ENCODE results near the gene NLK. TPM values are rescaled to one million over a fixed set of nuclear protein-coding genes. Genes with fewer than 3 reads are reported as not detected.

NLK gene
- total and polyA plus RNA-seq, 2 donors (not counting 1 experiment from before 2014, with no cell fraction given) = 14.4 to 16.1 TPM

GRCh38 chr17:28065706-28066105, 23.2 kb downstream of the NLK start:
- no peaks in the 10 kb centered on the region for H3K36me3 ChIP-seq (ENCODE audit: control insufficient read depth, insufficient read depth, low read length)
- H3K9me3 ChIP-seq (ENCODE audit: control insufficient read depth, insufficient read depth, low read depth, low read length) = no peaks in the 10 kb centered on the region
- no peak overlapping the region for H3K9ac ChIP-seq (ENCODE audit: insufficient read depth, low read length)
- TF ChIP-seq EZH2 (IDR thresholded peaks at IDR 0.05; ENCODE audit: low read length, missing control alignments) (no peak), CTCF (conservative IDR thresholded peaks at IDR 0.05 in 1 of 2, IDR thresholded peaks at IDR 0.05 in 1 of 2; ENCODE audit: low read depth in 1 of 2, low read length in 2 of 2) (no peak)
- H3K4me3 ChIP-seq (replicated peaks in 1 of 4; ENCODE audit: control extremely low read depth in 1 of 4, insufficient read depth in 1 of 4, low read depth in 3 of 4, low read length in 4 of 4) = no peak overlapping the region
- H3K4me2 ChIP-seq (ENCODE audit: extremely low read depth, insufficient read depth, low read length) = no peak overlapping the region
- H3K27me3 ChIP-seq (ENCODE audit: control insufficient read depth, insufficient read depth, low read length) = no peaks in the 10 kb centered on the region
- peaks cover 25% of the 10 kb centered on the region for H3K79me2 ChIP-seq (ENCODE audit: control insufficient read depth, insufficient read depth, low read length)
- no peak overlapping the region for H3K27ac ChIP-seq (ENCODE audit: insufficient read depth, low read length)
- H3K4me1 ChIP-seq (ENCODE audit: control insufficient read depth, extremely low read depth, insufficient read depth, low read length) = no peaks in the 10 kb centered on the region
- no peaks in the 10 kb centered on the region for H4K20me1 ChIP-seq (ENCODE audit: control insufficient read depth, extremely low read depth, insufficient read depth, low read length)
- H2AFZ ChIP-seq (ENCODE audit: low read length) = no peak overlapping the region
- peak in 1 of 2 donors; percentile 34 for DNase-seq (ENCODE audit: low read depth in 2 of 2)

GRCh38 chr17:28069061-28069460, 26.6 kb downstream of the NLK start:
- TF ChIP-seq EZH2 (IDR thresholded peaks at IDR 0.05; ENCODE audit: low read length, missing control alignments) (no peak), CTCF (conservative IDR thresholded peaks at IDR 0.05 in 1 of 2, IDR thresholded peaks at IDR 0.05 in 1 of 2; ENCODE audit: low read depth in 1 of 2, low read length in 2 of 2) (no peak)
- no peak overlapping the region for H3K4me2 ChIP-seq (ENCODE audit: extremely low read depth, insufficient read depth, low read length)

GRCh38 chr17:28071179-28071578, 28.7 kb downstream of the NLK start:
- Histone ChIP-seq H4K20me1 (ENCODE audit: control insufficient read depth, extremely low read depth, insufficient read depth, low read length) (no peaks in the 10 kb centered on the region), H3K36me3 (ENCODE audit: control insufficient read depth, insufficient read depth, low read length) (no peaks in the 10 kb centered on the region), H3K4me2 (ENCODE audit: extremely low read depth, insufficient read depth, low read length) (no peak overlapping the region), H3K79me2 (ENCODE audit: control insufficient read depth, insufficient read depth, low read length) (peaks cover 14% of the 10 kb centered on the region), H3K4me1 (ENCODE audit: control insufficient read depth, extremely low read depth, insufficient read depth, low read length) (no peaks in the 10 kb centered on the region), H3K27me3 (ENCODE audit: control insufficient read depth, insufficient read depth, low read length) (no peaks in the 10 kb centered on the region), H2AFZ (ENCODE audit: low read length) (no peak overlapping the region), H3K27ac (ENCODE audit: insufficient read depth, low read length) (no peak overlapping the region), H3K4me3 (replicated peaks in 1 of 4; ENCODE audit: control extremely low read depth in 1 of 4, insufficient read depth in 1 of 4, low read depth in 3 of 4, low read length in 4 of 4) (no peak overlapping the region), H3K9me3 (ENCODE audit: control insufficient read depth, insufficient read depth, low read depth, low read length) (no peaks in the 10 kb centered on the region), H3K9ac (ENCODE audit: insufficient read depth, low read length) (no peak overlapping the region)
- no peak for TF ChIP-seq CTCF (conservative IDR thresholded peaks at IDR 0.05 in 1 of 2, IDR thresholded peaks at IDR 0.05 in 1 of 2; ENCODE audit: low read depth in 1 of 2, low read length in 2 of 2)
- TF ChIP-seq EZH2 (IDR thresholded peaks at IDR 0.05; ENCODE audit: low read length, missing control alignments) = no peak
- DNase-seq (ENCODE audit: low read depth in 2 of 2) = no peak

More at GRCh38 chr17:28069061-28069460, 26.6 kb downstream of the NLK start:
- H3K27me3 ChIP-seq (ENCODE audit: control insufficient read depth, insufficient read depth, low read length) = no peaks in the 10 kb centered on the region
- H3K4me3 ChIP-seq (replicated peaks in 1 of 4; ENCODE audit: control extremely low read depth in 1 of 4, insufficient read depth in 1 of 4, low read depth in 3 of 4, low read length in 4 of 4) = no peak overlapping the region
- H3K4me1 ChIP-seq (ENCODE audit: control insufficient read depth, extremely low read depth, insufficient read depth, low read length) = no peaks in the 10 kb centered on the region
- DNase-seq (ENCODE audit: low read depth in 2 of 2) = no peak
- H3K9me3 ChIP-seq (ENCODE audit: control insufficient read depth, insufficient read depth, low read depth, low read length) = no peaks in the 10 kb centered on the region
- H3K27ac ChIP-seq (ENCODE audit: insufficient read depth, low read length) = no peak overlapping the region
- H3K36me3 ChIP-seq (ENCODE audit: control insufficient read depth, insufficient read depth, low read length) = no peaks in the 10 kb centered on the region
- peaks cover 20% of the 10 kb centered on the region for H3K79me2 ChIP-seq (ENCODE audit: control insufficient read depth, insufficient read depth, low read length)
- H3K9ac ChIP-seq (ENCODE audit: insufficient read depth, low read length) = no peak overlapping the region
- H4K20me1 ChIP-seq (ENCODE audit: control insufficient read depth, extremely low read depth, insufficient read depth, low read length) = no peaks in the 10 kb centered on the region
- H2AFZ ChIP-seq (ENCODE audit: low read length) = no peak overlapping the region

Data from fibroblast of lung (primary cell).